Prostate gland (tissue), 2 donors: ENCODE data around the gene SMARCA1. TPM values are rescaled to one million over a fixed set of nuclear protein-coding genes. Genes with fewer than 3 reads are reported as not detected.

Experiments
- DNase-seq: peaks from one replicate; pipeline ENCODE4 v3.0.0-alpha.2; 2019; ENCODE audit warnings: low spot score
- H3K27ac ChIP-seq, 2 donors: fragments of 200-600 bp; sonication (generic); 2 replicates each; pipeline ENCODE4 v1.5.1; 2017 to 2019
- H3K27me3 ChIP-seq: fragments of 200-600 bp; sonication (generic); replicated peaks from 2 replicates; pipeline ENCODE4 v1.5.1; 2019; ENCODE audit not compliant: insufficient read depth
- H3K36me3 ChIP-seq, 2 donors: fragments of 200-600 bp; sonication (generic); 1 replicate in 1 of 2; 2 replicates in 1 of 2; pipeline versions ENCODE4 v1.5.1 to v1.8.1; 2017 to 2019
- H3K4me1 ChIP-seq: fragments of 200-600 bp; sonication (generic); replicated peaks from 2 replicates; pipeline ENCODE4 v1.5.1; 2019
- H3K4me3 ChIP-seq, 2 donors: fragments of 200-600 bp; sonication (generic); 2 replicates each; pipeline ENCODE4 v1.5.1; 2017 to 2019
- H3K9me3 ChIP-seq: fragments of 200-600 bp; sonication (generic); 2 replicates; pipeline ENCODE4 v1.5.1; 2017
- POLR2A ChIP-seq: fragments of 450-650 bp; IDR thresholded peaks from one replicate; pipeline ENCODE4 v1.6.1; 2016; ENCODE audit warnings: antibody characterized with exemption, mild to moderate bottlenecking
- POLR2AphosphoS5 ChIP-seq: sonication (generic); formaldehyde crosslinking; IDR thresholded peaks from one replicate; pipeline ENCODE4 v1.6.1; 2017; ENCODE audit warnings: antibody characterized with exemption
- WGBS: methylation state at CpG from one replicate; pipeline ENCODE4 v1.1.5; 2018; 5-methylcytosine and 5-hydroxymethylcytosine counted together
- intact Hi-C: fragments of 100-400 bp; cut with DNase I; formaldehyde crosslinking; loops from one replicate; pipeline ENCODE4 v1.14.2; 2022
- total RNA-seq, 2 donors: library from RNA; depleted of rRNA; stranded (reverse); fragments of >200 nt; gene quantifications; one replicate each; pipeline ENCODE4 v1.1.0, GENCODE V29; 2016
- TF ChIP-seq, protein P1 (sequence below), 4 experiments: fragments of 200-600 bp in 2 of 4; fragments of 450-650 bp in 2 of 4; sonication (generic) in 2 of 4; IDR thresholded peaks; 1 replicate in 3 of 4; 2 replicates in 1 of 4; pipeline ENCODE4 v1.5.1; 2016 to 2019; ENCODE audit warnings: antibody characterized with exemption in 4 of 4, mild to moderate bottlenecking in 2 of 4, moderate library complexity in 2 of 4

SMARCA1 gene, protein sequence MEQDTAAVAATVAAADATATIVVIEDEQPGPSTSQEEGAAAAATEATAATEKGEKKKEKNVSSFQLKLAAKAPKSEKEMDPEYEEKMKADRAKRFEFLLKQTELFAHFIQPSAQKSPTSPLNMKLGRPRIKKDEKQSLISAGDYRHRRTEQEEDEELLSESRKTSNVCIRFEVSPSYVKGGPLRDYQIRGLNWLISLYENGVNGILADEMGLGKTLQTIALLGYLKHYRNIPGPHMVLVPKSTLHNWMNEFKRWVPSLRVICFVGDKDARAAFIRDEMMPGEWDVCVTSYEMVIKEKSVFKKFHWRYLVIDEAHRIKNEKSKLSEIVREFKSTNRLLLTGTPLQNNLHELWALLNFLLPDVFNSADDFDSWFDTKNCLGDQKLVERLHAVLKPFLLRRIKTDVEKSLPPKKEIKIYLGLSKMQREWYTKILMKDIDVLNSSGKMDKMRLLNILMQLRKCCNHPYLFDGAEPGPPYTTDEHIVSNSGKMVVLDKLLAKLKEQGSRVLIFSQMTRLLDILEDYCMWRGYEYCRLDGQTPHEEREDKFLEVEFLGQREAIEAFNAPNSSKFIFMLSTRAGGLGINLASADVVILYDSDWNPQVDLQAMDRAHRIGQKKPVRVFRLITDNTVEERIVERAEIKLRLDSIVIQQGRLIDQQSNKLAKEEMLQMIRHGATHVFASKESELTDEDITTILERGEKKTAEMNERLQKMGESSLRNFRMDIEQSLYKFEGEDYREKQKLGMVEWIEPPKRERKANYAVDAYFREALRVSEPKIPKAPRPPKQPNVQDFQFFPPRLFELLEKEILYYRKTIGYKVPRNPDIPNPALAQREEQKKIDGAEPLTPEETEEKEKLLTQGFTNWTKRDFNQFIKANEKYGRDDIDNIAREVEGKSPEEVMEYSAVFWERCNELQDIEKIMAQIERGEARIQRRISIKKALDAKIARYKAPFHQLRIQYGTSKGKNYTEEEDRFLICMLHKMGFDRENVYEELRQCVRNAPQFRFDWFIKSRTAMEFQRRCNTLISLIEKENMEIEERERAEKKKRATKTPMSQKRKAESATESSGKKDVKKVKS
- 100 to 1,000 TPM in 1 of 2 donors, 10 to 100 TPM in 1; 41.9 to 157 TPM for total RNA-seq

DNA sequence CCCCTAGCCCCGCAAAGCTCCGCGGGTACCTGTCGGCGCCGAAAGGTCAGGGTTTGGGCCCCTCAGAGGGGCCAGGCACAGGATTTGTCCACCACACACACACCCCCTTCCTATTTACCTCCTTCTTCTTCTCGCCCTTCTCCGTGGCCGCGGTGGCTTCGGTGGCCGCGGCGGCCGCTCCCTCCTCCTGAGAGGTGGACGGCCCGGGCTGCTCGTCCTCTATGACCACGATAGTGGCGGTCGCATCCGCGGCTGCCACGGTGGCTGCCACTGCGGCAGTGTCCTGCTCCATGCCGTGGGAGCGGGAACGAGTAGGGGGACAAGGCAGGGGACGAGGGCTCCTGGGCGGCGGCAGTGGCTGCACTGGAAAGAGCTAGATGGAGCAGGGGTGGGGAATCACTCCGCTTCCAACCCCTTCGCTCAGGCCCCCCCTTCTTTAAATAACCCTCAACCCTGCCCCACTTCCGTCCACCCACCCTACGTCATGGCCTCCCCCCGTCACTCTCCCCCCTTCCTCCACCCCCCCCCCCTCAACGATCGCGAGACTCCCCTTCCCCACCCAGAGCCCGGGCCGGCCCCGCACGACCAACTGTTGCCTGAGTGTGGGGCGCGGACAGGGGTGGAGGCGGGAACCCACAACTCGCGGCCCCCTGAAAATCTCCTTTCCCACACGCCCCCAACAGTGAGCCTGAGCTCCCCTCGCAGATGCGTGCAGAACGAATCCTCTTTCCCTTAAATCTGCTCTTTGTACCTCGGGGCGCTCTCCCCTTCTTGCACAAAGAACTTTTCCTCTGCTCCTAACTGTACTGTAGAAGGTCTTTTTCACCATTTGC lies at the start of gene SMARCA1:
Gene SMARCA1, minus strand, starts transcription at position 412 of the 833 bp plus-strand sequence. Its CDS starts 120 bp downstream, at position 292.
- TF ChIP-seq POLR2AphosphoS5 (no peak), POLR2A (peak; percentile 41)
- under 1% methylated on average over 43 of the region's 54 CpGs for WGBS
- no peaks in the 10 kb centered on the region for H3K4me1 ChIP-seq
- peak within 1 kb of the TSS; percentile 67 to 71 for H3K4me3 ChIP-seq
- H3K9me3 ChIP-seq: no peaks in the 10 kb centered on the region
- peak within 1 kb of the TSS; percentile 91 to 94 for H3K27ac ChIP-seq
- intact Hi-C loops: no loop called here
- no peaks in the 10 kb centered on the region for H3K36me3 ChIP-seq
- no peaks in the 10 kb centered on the region for H3K27me3 ChIP-seq
- peak; percentile 36 for DNase-seq

DNA sequence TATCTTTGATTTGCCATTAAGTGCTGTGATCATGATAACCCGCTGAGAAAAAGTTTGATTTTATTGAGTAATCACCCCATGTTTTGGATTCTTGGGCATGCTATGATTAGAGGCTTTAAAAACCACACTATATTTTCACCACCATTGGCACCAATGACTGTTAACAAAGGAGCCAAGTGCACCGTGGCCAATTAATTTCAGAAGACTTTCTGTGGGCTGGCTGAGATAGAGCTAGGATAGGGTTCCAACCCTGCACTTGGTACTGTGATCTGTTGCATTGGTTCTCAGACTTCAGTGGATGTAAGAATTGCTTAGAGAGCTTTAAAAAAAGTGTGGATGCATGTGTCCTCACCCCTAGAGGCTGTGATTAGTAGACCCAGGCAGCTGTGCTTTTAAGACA lies 49.1 kb upstream of the SMARCA1 start:
- 71% methylated on average over 2 of the region's 2 CpGs for WGBS
- Histone ChIP-seq H3K4me3 (no peak overlapping the region), H3K36me3 (no peaks in the 10 kb centered on the region), H3K9me3 (no peaks in the 10 kb centered on the region), H3K27ac (no peak overlapping the region), H3K4me1 (no peaks in the 10 kb centered on the region), H3K27me3 (no peaks in the 10 kb centered on the region)
- no peak for TF ChIP-seq POLR2AphosphoS5
- TF ChIP-seq POLR2A: no peak
- TF ChIP-seq, protein P1, sequence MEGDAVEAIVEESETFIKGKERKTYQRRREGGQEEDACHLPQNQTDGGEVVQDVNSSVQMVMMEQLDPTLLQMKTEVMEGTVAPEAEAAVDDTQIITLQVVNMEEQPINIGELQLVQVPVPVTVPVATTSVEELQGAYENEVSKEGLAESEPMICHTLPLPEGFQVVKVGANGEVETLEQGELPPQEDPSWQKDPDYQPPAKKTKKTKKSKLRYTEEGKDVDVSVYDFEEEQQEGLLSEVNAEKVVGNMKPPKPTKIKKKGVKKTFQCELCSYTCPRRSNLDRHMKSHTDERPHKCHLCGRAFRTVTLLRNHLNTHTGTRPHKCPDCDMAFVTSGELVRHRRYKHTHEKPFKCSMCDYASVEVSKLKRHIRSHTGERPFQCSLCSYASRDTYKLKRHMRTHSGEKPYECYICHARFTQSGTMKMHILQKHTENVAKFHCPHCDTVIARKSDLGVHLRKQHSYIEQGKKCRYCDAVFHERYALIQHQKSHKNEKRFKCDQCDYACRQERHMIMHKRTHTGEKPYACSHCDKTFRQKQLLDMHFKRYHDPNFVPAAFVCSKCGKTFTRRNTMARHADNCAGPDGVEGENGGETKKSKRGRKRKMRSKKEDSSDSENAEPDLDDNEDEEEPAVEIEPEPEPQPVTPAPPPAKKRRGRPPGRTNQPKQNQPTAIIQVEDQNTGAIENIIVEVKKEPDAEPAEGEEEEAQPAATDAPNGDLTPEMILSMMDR (IDR thresholded peaks at IDR 0.05): no peak
- intact Hi-C loops: no loop called here
- no peak for DNase-seq

DNA sequence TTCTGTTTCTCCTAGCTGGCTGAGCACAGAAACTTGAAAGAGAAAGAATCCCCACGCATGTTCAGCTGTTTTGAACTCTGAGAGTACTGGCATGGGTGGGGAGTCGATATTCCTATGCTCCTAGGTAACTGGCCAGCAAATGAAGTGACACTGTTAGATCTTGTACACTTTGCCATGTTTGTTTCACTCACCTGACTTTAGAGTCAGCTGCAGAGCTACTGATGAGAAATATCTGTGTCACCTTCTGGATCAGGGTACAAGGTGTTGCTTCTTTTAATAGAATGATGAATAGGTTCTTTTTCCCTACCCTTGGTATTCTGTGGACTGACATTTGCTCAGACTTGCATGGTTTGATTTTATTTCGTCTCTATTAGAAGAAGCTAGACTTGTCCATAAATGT lies 45.1 kb upstream of the SMARCA1 start:
- no peak for TF ChIP-seq POLR2AphosphoS5
- TF ChIP-seq POLR2A: no peak
- TF ChIP-seq, protein P1 (IDR thresholded peaks at IDR 0.05): no peak
- Histone ChIP-seq H3K36me3 (no peaks in the 10 kb centered on the region), H3K27me3 (no peaks in the 10 kb centered on the region), H3K27ac (no peak overlapping the region), H3K4me1 (no peaks in the 10 kb centered on the region), H3K9me3 (no peaks in the 10 kb centered on the region), H3K4me3 (no peak overlapping the region)
- no peak for DNase-seq
- WGBS: 89% methylated on average over 3 of the region's 3 CpGs
- intact Hi-C loops: no loop called here

DNA sequence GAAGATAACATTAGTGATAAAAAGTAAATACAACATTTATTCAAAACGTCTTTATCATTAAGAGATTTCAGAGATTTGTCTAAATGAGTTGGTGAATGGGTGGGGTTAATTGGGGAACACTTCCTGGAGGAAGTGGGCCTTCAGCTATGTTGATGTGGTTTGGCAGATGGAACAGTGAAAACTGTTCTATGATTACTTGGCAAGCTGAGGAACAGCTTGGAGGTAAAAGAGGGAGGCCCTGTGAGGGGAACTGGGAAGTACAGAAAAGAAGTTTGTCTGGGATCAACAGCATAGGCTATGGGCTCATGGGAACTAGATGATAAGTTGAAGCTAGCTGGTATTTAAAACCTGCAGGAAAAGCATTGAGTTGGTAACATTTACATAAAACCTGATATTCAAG lies 42.8 kb upstream of the SMARCA1 start:
- no peak for TF ChIP-seq POLR2AphosphoS5
- TF ChIP-seq, protein P1 (IDR thresholded peaks at IDR 0.05): no peak
- TF ChIP-seq POLR2A: no peak
- Histone ChIP-seq H3K4me3 (no peak overlapping the region), H3K36me3 (no peaks in the 10 kb centered on the region), H3K9me3 (no peaks in the 10 kb centered on the region), H3K27me3 (no peaks in the 10 kb centered on the region), H3K27ac (no peak overlapping the region), H3K4me1 (no peaks in the 10 kb centered on the region)
- no peak for DNase-seq
- intact Hi-C loops: no loop called here
- 5% methylated on average over 1 of the region's 1 CpG for WGBS
